Mesenchymal stem cell (in vitro differentiated cells and primary cell): ENCODE results near the gene ZNF580.

Experiments used
- DNase-seq: peaks from one replicate; pipeline ENCODE4 v3.0.0-alpha.2; 2013
- H2AFZ ChIP-seq: one replicate; pipeline ENCODE4 v1.6.1; 2013; ENCODE audit warnings: low read depth, mild to moderate bottlenecking, control low read depth, inconsistent platforms, low read length, moderate library complexity
- H2AK5ac ChIP-seq: 2 replicates; pipeline ENCODE4 v1.6.1; 2013; ENCODE audit warnings: low read length, moderate library complexity, mild to moderate bottlenecking, inconsistent platforms; ENCODE audit not compliant: severe bottlenecking
- H2BK120ac ChIP-seq: one replicate; pipeline ENCODE4 v1.6.1; 2013; ENCODE audit warnings: low read depth, mild to moderate bottlenecking, inconsistent platforms, low read length, moderate library complexity
- H2BK12ac ChIP-seq, 2 experiments: one replicate each; pipeline ENCODE4 v1.6.1; 2013; ENCODE audit warnings: inconsistent platforms in 2 of 2, low read length in 2 of 2, mild to moderate bottlenecking in 2 of 2, moderate library complexity in 2 of 2, control low read depth in 1 of 2
- H2BK15ac ChIP-seq: one replicate; pipeline ENCODE4 v1.6.1; 2013; ENCODE audit warnings: mild to moderate bottlenecking, low read depth, inconsistent platforms; ENCODE audit not compliant: poor library complexity, severe bottlenecking
- H2BK5ac ChIP-seq: 2 replicates; pipeline ENCODE4 v1.6.1; 2013; ENCODE audit warnings: low read depth, mild to moderate bottlenecking, low read length, control low read depth, inconsistent platforms; ENCODE audit not compliant: poor library complexity, severe bottlenecking
- H3K14ac ChIP-seq, 2 experiments: one replicate each; pipeline ENCODE4 v1.6.1; 2013; ENCODE audit warnings: inconsistent platforms in 2 of 2, low read length in 2 of 2, control low read depth in 1 of 2, mild to moderate bottlenecking in 1 of 2, moderate library complexity in 1 of 2
- H3K18ac ChIP-seq, 2 experiments: one replicate each; pipeline ENCODE4 v1.6.1; 2013; ENCODE audit warnings: inconsistent platforms in 2 of 2, low read length in 2 of 2, control low read depth in 1 of 2, low read depth in 1 of 2, mild to moderate bottlenecking in 1 of 2
- H3K23ac ChIP-seq, 2 experiments: one replicate each; pipeline ENCODE4 v1.6.1; 2013; ENCODE audit warnings: inconsistent platforms in 2 of 2, low read length in 2 of 2, mild to moderate bottlenecking in 2 of 2, moderate library complexity in 2 of 2, control low read depth in 1 of 2
- H3K27ac ChIP-seq: 2 replicates; pipeline ENCODE4 v1.5.1; 2013; ENCODE audit warnings: mild to moderate bottlenecking, moderate library complexity, low read length, control low read depth, inconsistent platforms; ENCODE audit not compliant: poor library complexity, severe bottlenecking
- H3K27me3 ChIP-seq, 2 experiments: 2 replicates each; pipeline versions ENCODE4 v1.6.1 to v1.7.0; 2013; ENCODE audit warnings: low read length in 2 of 2, mild to moderate bottlenecking in 2 of 2, moderate library complexity in 2 of 2, control low read depth in 1 of 2, inconsistent platforms in 1 of 2; ENCODE audit not compliant: control insufficient read depth in 1 of 2, insufficient read depth in 1 of 2
- H3K36me3 ChIP-seq, 2 experiments: 2 replicates each; pipeline versions ENCODE4 v1.6.1 to v1.7.0; 2013; ENCODE audit warnings: low read length in 2 of 2, control low read depth in 1 of 2, inconsistent platforms in 1 of 2, low read depth in 1 of 2, mild to moderate bottlenecking in 1 of 2; ENCODE audit not compliant: insufficient read depth in 2 of 2, control insufficient read depth in 1 of 2
- H3K4ac ChIP-seq, 2 experiments: one replicate each; pipeline ENCODE4 v1.6.1; 2013; ENCODE audit warnings: inconsistent platforms in 2 of 2, low read length in 2 of 2, mild to moderate bottlenecking in 2 of 2, moderate library complexity in 2 of 2, control low read depth in 1 of 2, low read depth in 1 of 2
- H3K4me1 ChIP-seq: 2 replicates; pipeline ENCODE4 v1.6.1; 2013; ENCODE audit warnings: low read depth, low read length, control low read depth; ENCODE audit not compliant: control insufficient read depth, insufficient read depth
- H3K4me2 ChIP-seq: 2 replicates; pipeline ENCODE4 v1.6.1; 2013; ENCODE audit warnings: low read length, mild to moderate bottlenecking, inconsistent platforms; ENCODE audit not compliant: poor library complexity, severe bottlenecking
- H3K4me3 ChIP-seq, 2 experiments: 2 replicates each; pipeline versions ENCODE4 v1.5.1 to v1.7.0; 2013; ENCODE audit warnings: low read length in 2 of 2, mild to moderate bottlenecking in 2 of 2, control low read depth in 1 of 2, low read depth in 1 of 2; ENCODE audit not compliant: insufficient read depth in 1 of 2
- H3K79me1 ChIP-seq: replicated peaks from 2 replicates; pipeline ENCODE4 v1.6.1; 2013; ENCODE audit warnings: mild to moderate bottlenecking, control low read depth, low read length, inconsistent platforms; ENCODE audit not compliant: poor library complexity, severe bottlenecking
- H3K9ac ChIP-seq: 2 replicates; pipeline ENCODE4 v1.7.0; 2013; ENCODE audit warnings: mild to moderate bottlenecking, low read length, moderate library complexity
- H3K9me3 ChIP-seq: 2 replicates; pipeline ENCODE4 v1.7.0; 2013; ENCODE audit warnings: mild to moderate bottlenecking, low read length; ENCODE audit not compliant: control insufficient read depth
- H4K8ac ChIP-seq: one replicate; pipeline ENCODE4 v1.6.1; 2013; ENCODE audit warnings: inconsistent platforms, mild to moderate bottlenecking, low read length, moderate library complexity
- H4K91ac ChIP-seq: one replicate; pipeline ENCODE4 v1.6.1; 2013; ENCODE audit warnings: mild to moderate bottlenecking, low read length, inconsistent platforms
- WGBS: methylation state at CpG from one replicate; pipeline ENCODE4 v1.1.7; 2013; ENCODE audit warnings: mixed read lengths; 5-methylcytosine and 5-hydroxymethylcytosine counted together

Gene ZNF580

GRCh38 chr19:55673889-55674288 is 33.1 kb downstream of the ZNF580 start:
- no peak overlapping the region for H4K91ac ChIP-seq
- H2BK15ac ChIP-seq: no peak overlapping the region
- no peak overlapping the region for H2BK5ac ChIP-seq
- no peaks in the 10 kb centered on the region for H3K9me3 ChIP-seq
- no peak overlapping the region for H3K4me2 ChIP-seq
- H3K23ac ChIP-seq: no peak overlapping the region
- H3K4me1 ChIP-seq: peaks cover 42% of the 10 kb centered on the region
- H3K27ac ChIP-seq: peak overlapping the region; percentile 25
- H2AK5ac ChIP-seq: no peak overlapping the region
- no peaks in the 10 kb centered on the region for H3K27me3 ChIP-seq
- no peak overlapping the region for H3K4ac ChIP-seq
- peak overlapping the region; percentile 97 for H3K9ac ChIP-seq
- H2BK120ac ChIP-seq: no peak overlapping the region
- no peak overlapping the region for H2BK12ac ChIP-seq
- DNase-seq: no peak
- H3K36me3 ChIP-seq: peaks cover 54 to 55% of the 10 kb centered on the region in 2 experiments
- no peak overlapping the region for H3K18ac ChIP-seq
- H3K4me3 ChIP-seq: no peak overlapping the region
- WGBS: 93% methylated on average over 4 of the region's 15 CpGs
- peaks cover 2% of the 10 kb centered on the region for H3K79me1 ChIP-seq
- no peak overlapping the region for H2AFZ ChIP-seq
- H3K14ac ChIP-seq: no peak overlapping the region
- no peak overlapping the region for H4K8ac ChIP-seq

- Histone ChIP-seq H3K27me3 (no peaks in the 10 kb centered on the region), H3K23ac (no peak overlapping the region), H2BK15ac (no peak overlapping the region), H3K4me1 (peaks cover 47% of the 10 kb centered on the region), H2AFZ (no peak overlapping the region), H3K4ac (no peak overlapping the region), H2BK120ac (no peak overlapping the region), H3K36me3 (peaks cover 54 to 55% of the 10 kb centered on the region in 2 experiments), H3K14ac (no peak overlapping the region), H2BK5ac (no peak overlapping the region), H3K79me1 (peaks cover 2% of the 10 kb centered on the region), H4K8ac (no peak overlapping the region), H3K9ac (peak overlapping the region; percentile 97), H3K4me2 (peak overlapping the region; percentile 71), H2AK5ac (no peak overlapping the region), H2BK12ac (no peak overlapping the region), H3K4me3 (peak overlapping the region; percentile 94 to 96), H4K91ac (no peak overlapping the region), H3K18ac (no peak overlapping the region), H3K9me3 (no peaks in the 10 kb centered on the region), H3K27ac (peak overlapping the region; percentile 6)
- no peak for DNase-seq
- WGBS: 39% methylated on average over 10 of the region's 17 CpGs
Observed at GRCh38 chr19:55674459-55674840, 33.6 kb downstream of the ZNF580 start.

GRCh38 chr19:55674841-55675660 is 34.2 kb downstream of the ZNF580 start, which contains the start of gene EPN1:
EPN1 (plus strand) TSS chr19:55675226; CDS start chr19:55678628, 3,402 bp downstream.
- Histone ChIP-seq H2AK5ac (no peak within 1 kb of the TSS), H3K27me3 (no peaks in the 10 kb centered on the region), H2BK12ac (peak within 1 kb of the TSS in 1 of 2 experiments; percentile 15), H2BK120ac (peak within 1 kb of the TSS; percentile 24), H3K36me3 (peaks cover 54 to 55% of the 10 kb centered on the region in 2 experiments), H3K18ac (peak within 1 kb of the TSS; percentile 84 to 87), H3K4me1 (peaks cover 52% of the 10 kb centered on the region), H2AFZ (peak within 1 kb of the TSS; percentile 65), H3K79me1 (peaks cover 2% of the 10 kb centered on the region), H3K27ac (peak within 1 kb of the TSS; percentile 53), H2BK15ac (peak within 1 kb of the TSS; percentile 50), H4K91ac (peak within 1 kb of the TSS; percentile 91), H4K8ac (peak within 1 kb of the TSS; percentile 94), H3K14ac (peak within 1 kb of the TSS in 1 of 2 experiments; percentile 68), H2BK5ac (no peak within 1 kb of the TSS), H3K4me3 (peak within 1 kb of the TSS; percentile 94 to 96), H3K4ac (peak within 1 kb of the TSS; percentile 80 to 83), H3K9me3 (no peaks in the 10 kb centered on the region), H3K23ac (peak within 1 kb of the TSS in 1 of 2 experiments; percentile 78), H3K9ac (peak within 1 kb of the TSS; percentile 97), H3K4me2 (peak within 1 kb of the TSS; percentile 95)
- peak; percentile 97 for DNase-seq
- under 1% methylated on average over 90 of the region's 101 CpGs for WGBS

- H2AK5ac ChIP-seq: no peak overlapping the region
- H3K4me2 ChIP-seq: peak overlapping the region; percentile 95
- no peaks in the 10 kb centered on the region for H3K27me3 ChIP-seq
- no peak overlapping the region for H2BK5ac ChIP-seq
- whole genome bisulfite sequencing: 20% methylated on average over 14 of the region's 16 CpGs
- peak overlapping the region in 1 of 2 experiments; percentile 84 for H3K18ac ChIP-seq
- peak overlapping the region in 1 of 2 experiments; percentile 78 for H3K23ac ChIP-seq
- peak overlapping the region; percentile 94 for H4K8ac ChIP-seq
- DNase-seq: peak; percentile 33
- H3K9ac ChIP-seq: peak overlapping the region; percentile 97
- H3K4me1 ChIP-seq: peaks cover 52% of the 10 kb centered on the region
- no peak overlapping the region for H2AFZ ChIP-seq
- no peak overlapping the region for H2BK15ac ChIP-seq
- H3K27ac ChIP-seq: peak overlapping the region; percentile 53
- no peaks in the 10 kb centered on the region for H3K9me3 ChIP-seq
- H3K4me3 ChIP-seq: peak overlapping the region; percentile 94 to 96
- no peak overlapping the region for H2BK120ac ChIP-seq
- peak overlapping the region in 1 of 2 experiments; percentile 15 for H2BK12ac ChIP-seq
- H3K4ac ChIP-seq: peak overlapping the region; percentile 80 to 83
- H3K14ac ChIP-seq: peak overlapping the region in 1 of 2 experiments; percentile 68
- H4K91ac ChIP-seq: no peak overlapping the region
- H3K79me1 ChIP-seq: peaks cover 2% of the 10 kb centered on the region
- H3K36me3 ChIP-seq: peaks cover 54 to 55% of the 10 kb centered on the region in 2 experiments
Observed at GRCh38 chr19:55675661-55676354, 35.0 kb downstream of the ZNF580 start.
